Neuronal stem cell (in vitro differentiated cells): Measurements from ENCODE around the gene PDE9A.

Experiments used
- DNase-seq: peaks from one replicate; pipeline ENCODE4 v3.0.0-alpha.2; 2013; ENCODE audit warnings: low spot score
- H2AFZ ChIP-seq: one replicate; pipeline ENCODE4 v1.6.1; 2013; ENCODE audit warnings: mild to moderate bottlenecking, low read length, inconsistent platforms
- H2AK5ac ChIP-seq: 2 replicates; pipeline ENCODE4 v1.6.1; 2013; ENCODE audit warnings: low read depth, mild to moderate bottlenecking, inconsistent platforms, low read length, moderate library complexity, mixed read lengths
- H2BK120ac ChIP-seq: 2 replicates; pipeline ENCODE4 v1.6.1; 2013; ENCODE audit warnings: low read depth, mild to moderate bottlenecking, inconsistent platforms, low read length, moderate library complexity, mixed read lengths
- H2BK12ac ChIP-seq: one replicate; pipeline ENCODE4 v1.6.1; 2013; ENCODE audit warnings: low read length, inconsistent platforms
- H2BK15ac ChIP-seq: 2 replicates; pipeline ENCODE4 v1.6.1; 2013; ENCODE audit warnings: mild to moderate bottlenecking, low read length, inconsistent platforms, mixed read lengths
- H2BK5ac ChIP-seq: one replicate; pipeline ENCODE4 v1.6.1; 2013; ENCODE audit warnings: inconsistent platforms, mild to moderate bottlenecking, low read length, moderate library complexity
- H3K14ac ChIP-seq: one replicate; pipeline ENCODE4 v1.6.1; 2013; ENCODE audit warnings: low read length, inconsistent platforms
- H3K18ac ChIP-seq: 2 replicates; pipeline ENCODE4 v1.6.1; 2013; ENCODE audit warnings: low read length, inconsistent platforms
- H3K23ac ChIP-seq: 2 replicates; pipeline ENCODE4 v1.6.1; 2013; ENCODE audit warnings: low read depth, mild to moderate bottlenecking, mixed read lengths, low read length, inconsistent platforms; ENCODE audit not compliant: poor library complexity
- H3K27ac ChIP-seq: replicated peaks from 3 replicates; pipeline ENCODE4 v1.5.1; 2013; ENCODE audit warnings: low read length, inconsistent platforms
- H3K27me3 ChIP-seq, 3 experiments: 2 replicates each; pipeline ENCODE4 v1.6.1; 2013; ENCODE audit warnings: low read length in 3 of 3, mild to moderate bottlenecking in 2 of 3, inconsistent platforms in 1 of 3, low read depth in 1 of 3, mixed read lengths in 1 of 3, moderate library complexity in 1 of 3; ENCODE audit not compliant: control insufficient read depth in 3 of 3, insufficient read depth in 3 of 3
- H3K36me3 ChIP-seq, 2 donors: replicated peaks in 1 of 2; 2 replicates each; pipeline ENCODE4 v1.6.1; 2013; ENCODE audit warnings: low read length in 2 of 2; ENCODE audit not compliant: control insufficient read depth in 2 of 2, insufficient read depth in 2 of 2
- H3K4ac ChIP-seq: 2 replicates; pipeline ENCODE4 v1.6.1; 2013; ENCODE audit warnings: inconsistent platforms, mild to moderate bottlenecking, low read length, moderate library complexity
- H3K4me1 ChIP-seq, 2 donors: 1 replicate in 1 of 2; 2 replicates in 1 of 2; pipeline ENCODE4 v1.6.1; 2013; ENCODE audit warnings: low read length in 2 of 2, low read depth in 1 of 2; ENCODE audit not compliant: control insufficient read depth in 2 of 2, insufficient read depth in 1 of 2
- H3K4me2 ChIP-seq: one replicate; pipeline ENCODE4 v1.6.1; 2013; ENCODE audit warnings: mild to moderate bottlenecking, low read length, inconsistent platforms; ENCODE audit not compliant: insufficient read depth, poor library complexity, severe bottlenecking
- H3K4me3 ChIP-seq, 2 donors: 2 replicates each; pipeline ENCODE4 v1.5.1; 2013; ENCODE audit warnings: low read length in 2 of 2, mild to moderate bottlenecking in 2 of 2, inconsistent platforms in 1 of 2, moderate library complexity in 1 of 2
- H3K79me1 ChIP-seq: one replicate; pipeline ENCODE4 v1.6.1; 2013; ENCODE audit warnings: low read depth, mild to moderate bottlenecking, inconsistent platforms, low read length, moderate library complexity
- H3K9ac ChIP-seq: one replicate; pipeline ENCODE4 v1.6.1; 2013; ENCODE audit warnings: mild to moderate bottlenecking, low read depth, low read length, inconsistent platforms; ENCODE audit not compliant: poor library complexity
- H3K9me3 ChIP-seq, 2 donors: replicated peaks in 1 of 2; 2 replicates each; pipeline versions ENCODE3 to v1.6.1; 2013; ENCODE audit warnings: low read length in 2 of 2, mild to moderate bottlenecking in 2 of 2, inconsistent platforms in 1 of 2, low read depth in 1 of 2, mixed read lengths in 1 of 2, moderate library complexity in 1 of 2; ENCODE audit not compliant: control insufficient read depth in 2 of 2, insufficient read depth in 1 of 2
- H4K8ac ChIP-seq: one replicate; pipeline ENCODE4 v1.6.1; 2013; ENCODE audit warnings: low read depth, mild to moderate bottlenecking, inconsistent platforms, low read length, moderate library complexity
- H4K91ac ChIP-seq: one replicate; pipeline ENCODE4 v1.6.1; 2013; ENCODE audit warnings: low read length, low read depth, mild to moderate bottlenecking, inconsistent platforms; ENCODE audit not compliant: poor library complexity
- WGBS, 2 donors: extraction: QIAGEN DNeasy Blood & Tissue Kit; methylation state at CpG; one replicate each; pipeline ENCODE4 v1.1.7; 2013; ENCODE audit warnings: missing lambda C conversion rate in 2 of 2, mixed read lengths in 1 of 2; ENCODE audit not compliant: insufficient read length in 2 of 2, insufficient replicate concordance in 1 of 2; ENCODE audit errors: extremely low coverage in 2 of 2; 5-methylcytosine and 5-hydroxymethylcytosine counted together

Gene PDE9A

GRCh38 chr21:42768324-42769121, 115.1 kb downstream of the PDE9A start:
- Histone ChIP-seq H2BK12ac (no peak overlapping the region), H2AK5ac (no peak overlapping the region), H2BK120ac (no peak overlapping the region), H3K36me3 (peaks cover 65 to 92% of the 10 kb centered on the region in 2 donors), H2BK15ac (no peak overlapping the region), H4K91ac (no peak overlapping the region), H4K8ac (no peak overlapping the region), H3K4ac (no peak overlapping the region), H3K4me1 (no peaks in the 10 kb centered on the region), H3K14ac (no peak overlapping the region), H2AFZ (no peak overlapping the region), H3K27me3 (no peaks in the 10 kb centered on the region), H3K4me2 (no peak overlapping the region), H3K4me3 (no peak overlapping the region), H2BK5ac (no peak overlapping the region), H3K9ac (no peak overlapping the region), H3K18ac (no peak overlapping the region), H3K23ac (no peak overlapping the region), H3K9me3 (no peaks in the 10 kb centered on the region), H3K79me1 (no peaks in the 10 kb centered on the region), H3K27ac (no peak overlapping the region)
- no CpG with 5 or more reads among the region's 21 CpGs for WGBS, 2 donors
- DNase-seq, result no peak

GRCh38 chr21:42769183-42769819, 115.9 kb downstream of the PDE9A start:
- DNase-seq, result no peak
- Histone ChIP-seq H2AFZ (no peak overlapping the region), H3K4me3 (peak overlapping the region in 1 of 2 donors; percentile 67), H3K36me3 (peaks cover 61 to 88% of the 10 kb centered on the region in 2 donors), H3K27me3 (no peaks in the 10 kb centered on the region), H3K14ac (peak overlapping the region; percentile 26), H2BK5ac (peak overlapping the region; percentile 68), H3K4me2 (no peak overlapping the region), H2BK120ac (no peak overlapping the region), H3K23ac (peak overlapping the region; percentile 6), H3K18ac (no peak overlapping the region), H3K9me3 (peaks cover 0 to 2% of the 10 kb centered on the region in 2 donors), H2AK5ac (no peak overlapping the region), H3K4me1 (no peaks in the 10 kb centered on the region), H3K79me1 (no peaks in the 10 kb centered on the region), H3K27ac (no peak overlapping the region), H2BK15ac (no peak overlapping the region), H4K91ac (peak overlapping the region; percentile 40), H3K9ac (peak overlapping the region; percentile 47), H2BK12ac (no peak overlapping the region), H3K4ac (no peak overlapping the region), H4K8ac (peak overlapping the region; percentile 74)
- no CpG with 5 or more reads among the region's 9 CpGs for WGBS, 2 donors

- Histone ChIP-seq H3K4ac (no peak overlapping the region), H2BK12ac (no peak overlapping the region), H3K23ac (peak overlapping the region; percentile 6), H3K9me3 (peaks cover 0 to 3% of the 10 kb centered on the region in 2 donors), H2BK15ac (no peak overlapping the region), H3K4me1 (no peaks in the 10 kb centered on the region), H3K79me1 (no peaks in the 10 kb centered on the region), H4K8ac (no peak overlapping the region), H3K27ac (no peak overlapping the region), H2BK5ac (peak overlapping the region; percentile 68), H2AFZ (no peak overlapping the region), H3K18ac (no peak overlapping the region), H3K36me3 (peaks cover 57 to 83% of the 10 kb centered on the region in 2 donors), H2BK120ac (no peak overlapping the region), H3K4me3 (peak overlapping the region in 1 of 2 donors; percentile 67), H3K27me3 (no peaks in the 10 kb centered on the region), H3K9ac (peak overlapping the region; percentile 47), H2AK5ac (no peak overlapping the region), H3K4me2 (no peak overlapping the region), H3K14ac (peak overlapping the region; percentile 26), H4K91ac (peak overlapping the region; percentile 40)
- DNase-seq, result no peak
- no CpG with 5 or more reads among the region's 28 CpGs for WGBS, 2 donors
Observed at GRCh38 chr21:42769820-42770716, 116.6 kb downstream of the PDE9A start.
